Activated T-helper 2 cell treated with anti-CD3 and anti-CD28 coated beads, Interferon-gamma antibody, Interleukin-2, Interleukin-4, amounts not matched to agents 10 μg/mL and 5 μg/mL and 100 μg/mL, durations not matched to agents 14 hours and 24 hours and 36 hours (primary cell): ENCODE measurements around the gene KBTBD12. TPM values are rescaled to one million over a fixed set of nuclear protein-coding genes. Genes with fewer than 3 reads are reported as not detected.

Experiments used
- DNase-seq: peaks from one replicate; pipeline ENCODE4 v3.0.0; 2021; ENCODE audit warnings: low spot score
- H3K27ac Mint-ChIP-seq: one replicate; pipeline ENCODE4 v1.8.0; 2021; ENCODE audit warnings: mixed read lengths
- H3K27me3 Mint-ChIP-seq: one replicate; pipeline ENCODE4 v1.8.0; 2021; ENCODE audit warnings: low read depth, mixed read lengths
- H3K36me3 Mint-ChIP-seq: one replicate; pipeline ENCODE4 v1.8.0; 2021; ENCODE audit warnings: low read depth, mixed read lengths
- H3K4me1 Mint-ChIP-seq: one replicate; pipeline ENCODE4 v1.8.0; 2021; ENCODE audit warnings: low read depth, mixed read lengths
- H3K4me3 Mint-ChIP-seq: one replicate; pipeline ENCODE4 v1.8.0; 2021; ENCODE audit warnings: low read depth, mild to moderate bottlenecking, moderate library complexity, mixed read lengths
- H3K9me3 Mint-ChIP-seq: one replicate; pipeline ENCODE4 v1.8.0; 2021; ENCODE audit warnings: mixed read lengths
- intact Hi-C: fragments of 100-400 bp; cut with micrococcal nuclease; formaldehyde crosslinking; loops from one replicate; pipeline ENCODE4 v1.15.1; 2023
- total RNA-seq: library from RNA; stranded (reverse); gene quantifications from 2 replicates; pipeline ENCODE4 v1.2.3, GENCODE V29; 2022

The KBTBD12 gene
- total RNA-seq, 1 donor from 2014 or later: 0.05 TPM

- intact Hi-C loops: no loop called here
- DNase-seq: no peak
- H3K27me3 Mint-ChIP-seq: peaks cover 21% of the 10 kb centered on the region
- no peak overlapping the region for H3K27ac Mint-ChIP-seq
- no peaks in the 10 kb centered on the region for H3K4me1 Mint-ChIP-seq
- H3K4me3 Mint-ChIP-seq: no peak overlapping the region
- H3K9me3 Mint-ChIP-seq: no peaks in the 10 kb centered on the region
- no peaks in the 10 kb centered on the region for H3K36me3 Mint-ChIP-seq
Measured at GRCh38 chr3:128036119-128036518, 121.1 kb downstream of the KBTBD12 start.

Other genes with a start within 250 kb of the KBTBD12 start
- 11.7 and 12.1 TPM in 2 replicates for gene ABTB1, start 242.3 kb upstream of the KBTBD12 start, total RNA-seq
- 6.5 and 6.6 TPM in 2 replicates for gene MGLL, start 92.7 kb upstream of the KBTBD12 start, total RNA-seq
- 210 and 217 TPM in 2 replicates for gene SEC61A1, start 137.2 kb downstream of the KBTBD12 start, total RNA-seq
- gene RUVBL1, start 208.6 kb downstream of the KBTBD12 start, total RNA-seq: 111 and 112 TPM in 2 replicates
- gene EEFSEC, start 238.2 kb downstream of the KBTBD12 start, total RNA-seq: 22.0 and 23.8 TPM in 2 replicates